Psoas muscle (tissue), 8 donors: Measurements from ENCODE around the gene SPHK2. TPM values are rescaled to one million over a fixed set of nuclear protein-coding genes. Genes with fewer than 3 reads are reported as not detected.
"Not testable (repeated sequence)": the region's sequence is repeated elsewhere in the genome, so short reads cannot be mapped to it uniquely, and the experiment has no call there.

Experiments
- ATAC-seq, 4 donors: fragments of 200-7000 bp; cut with Tn5 transposase; one replicate each; pipeline ENCODE4 v1.9.1; 2020; ENCODE audit warnings: moderate library complexity in 3 of 4, mild to moderate bottlenecking in 2 of 4
- DNase-seq, 2 donors: peaks; one replicate each; pipeline ENCODE4 v3.0.0-alpha.2; 2020
- H3K27ac ChIP-seq: fragments of 200-600 bp; one replicate; pipeline ENCODE4 v1.8.0; 2022
- H3K27me3 ChIP-seq, 3 donors: fragments of 200-600 bp in 1 of 3; one replicate each; pipeline versions ENCODE4 v1.6.1 to v1.8.0; 2013 to 2022; ENCODE audit warnings: low read length in 2 of 3, mild to moderate bottlenecking in 2 of 3, moderate library complexity in 1 of 3; ENCODE audit not compliant: insufficient read depth in 3 of 3
- H3K36me3 ChIP-seq, 2 donors: fragments of 200-600 bp in 1 of 2; one replicate each; pipeline versions ENCODE4 v1.6.1 to v1.8.0; 2013 to 2022; ENCODE audit warnings: low read depth in 1 of 2, mild to moderate bottlenecking in 1 of 2, moderate library complexity in 1 of 2; ENCODE audit not compliant: insufficient read depth in 1 of 2
- H3K4me1 ChIP-seq: fragments of 200-600 bp; one replicate; pipeline ENCODE4 v1.8.0; 2022
- H3K4me3 ChIP-seq: fragments of 200-600 bp; one replicate; pipeline ENCODE4 v1.8.0; 2022; ENCODE audit warnings: mild to moderate bottlenecking
- H3K9me3 ChIP-seq: fragments of 200-600 bp; one replicate; pipeline ENCODE4 v1.8.0; 2022
- WGBS, 3 donors: extraction: QIAGEN DNeasy Blood & Tissue Kit; methylation state at CpG; one replicate each; pipeline versions ENCODE4 v1.1.6 to v1.1.7; 2013; 5-methylcytosine and 5-hydroxymethylcytosine counted together
- intact Hi-C, 2 donors: fragments of 100-400 bp; cut with DNase I; formaldehyde crosslinking; loops; one replicate each; pipeline versions ENCODE4 v1.11.0 to v1.14.2; 2022
- polyA plus RNA-seq, 3 donors: library from polyadenylated mRNA; stranded (reverse); fragments of 200-250 nt; gene quantifications; one replicate each; pipeline ENCODE4 v1.2.3, GENCODE V29; 2013
- total RNA-seq, 4 donors: library from RNA; stranded (reverse); fragmentation: NEBNext Ultra II Directional in 2 of 4; extraction: Animal tissue kit (Norgen Biotek cat#: 25700) in 2 of 4; gene quantifications; one replicate each; pipeline versions ENCODE4 v1.2.1 to v1.2.4, GENCODE V29; 2021 to 2023
- TF ChIP-seq, protein P1 (sequence below): fragments of 200-600 bp; IDR thresholded peaks from one replicate; pipeline ENCODE4 v1.8.0; 2022; ENCODE audit warnings: antibody characterized with exemption
- donor health status: healthy with polysubstance abuse.
- donor health status: DM: no; HTN: no; CAD: no; lungs with moderate emphysema.
- donor health status: Bipolar disorder and iron deficiency.
- donor health status: healthy.
- donor health status: DM: yes; HTN: yes; CAD: no.
- donor health status: DM: no; HTN: no; CAD: no.
- donor health status: DM: no; HTN: no; CAD: no.
- donor health status: DM: yes; HTN: yes; CAD: no.

Gene SPHK2
- total and polyA plus RNA-seq, 7 donors = 3.3 to 12.8 (median 5.0) TPM

DNA sequence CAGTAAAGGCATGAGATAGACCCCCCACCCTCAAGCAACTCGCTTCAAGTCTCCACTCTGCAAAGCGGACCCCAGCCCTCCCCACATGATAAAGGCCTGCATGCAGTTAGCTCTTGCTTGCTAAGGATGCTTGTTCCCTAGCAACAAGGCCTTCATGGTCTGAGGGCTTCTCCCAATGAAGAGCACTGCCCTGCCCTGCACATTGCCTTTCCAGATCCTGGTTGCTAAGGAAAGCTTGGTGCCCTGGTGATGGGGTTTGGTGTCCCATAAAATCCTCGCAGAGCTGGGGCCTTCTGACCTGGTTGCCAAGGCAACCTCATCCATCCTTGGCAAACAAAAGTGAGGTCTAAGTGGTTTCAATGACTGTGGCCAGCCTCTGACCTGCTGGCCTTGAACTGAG, 11.9 kb downstream of the SPHK2 start:
- DNase-seq (no peak), ATAC-seq (no peak)
- Histone ChIP-seq H3K27me3 (no peaks in the 10 kb centered on the region), H3K36me3 (peaks cover 0 to 13% of the 10 kb centered on the region in 2 donors), H3K4me1 (peaks cover 49% of the 10 kb centered on the region), H3K4me3 (peak overlapping the region; percentile 42), H3K27ac (peak overlapping the region; percentile 80), H3K9me3 (no peaks in the 10 kb centered on the region)
- 65 to 78% (median 71%) methylated on average over 3 of the region's 3 CpGs for WGBS, 3 donors
- intact Hi-C loops = loop anchor here in 1 of 2 donors (10.0 kb wide), 1 partner anchor 334 kb away; the partner anchor contains the start of gene FTL
- TF ChIP-seq, protein P1, sequence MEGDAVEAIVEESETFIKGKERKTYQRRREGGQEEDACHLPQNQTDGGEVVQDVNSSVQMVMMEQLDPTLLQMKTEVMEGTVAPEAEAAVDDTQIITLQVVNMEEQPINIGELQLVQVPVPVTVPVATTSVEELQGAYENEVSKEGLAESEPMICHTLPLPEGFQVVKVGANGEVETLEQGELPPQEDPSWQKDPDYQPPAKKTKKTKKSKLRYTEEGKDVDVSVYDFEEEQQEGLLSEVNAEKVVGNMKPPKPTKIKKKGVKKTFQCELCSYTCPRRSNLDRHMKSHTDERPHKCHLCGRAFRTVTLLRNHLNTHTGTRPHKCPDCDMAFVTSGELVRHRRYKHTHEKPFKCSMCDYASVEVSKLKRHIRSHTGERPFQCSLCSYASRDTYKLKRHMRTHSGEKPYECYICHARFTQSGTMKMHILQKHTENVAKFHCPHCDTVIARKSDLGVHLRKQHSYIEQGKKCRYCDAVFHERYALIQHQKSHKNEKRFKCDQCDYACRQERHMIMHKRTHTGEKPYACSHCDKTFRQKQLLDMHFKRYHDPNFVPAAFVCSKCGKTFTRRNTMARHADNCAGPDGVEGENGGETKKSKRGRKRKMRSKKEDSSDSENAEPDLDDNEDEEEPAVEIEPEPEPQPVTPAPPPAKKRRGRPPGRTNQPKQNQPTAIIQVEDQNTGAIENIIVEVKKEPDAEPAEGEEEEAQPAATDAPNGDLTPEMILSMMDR = no peak

DNA sequence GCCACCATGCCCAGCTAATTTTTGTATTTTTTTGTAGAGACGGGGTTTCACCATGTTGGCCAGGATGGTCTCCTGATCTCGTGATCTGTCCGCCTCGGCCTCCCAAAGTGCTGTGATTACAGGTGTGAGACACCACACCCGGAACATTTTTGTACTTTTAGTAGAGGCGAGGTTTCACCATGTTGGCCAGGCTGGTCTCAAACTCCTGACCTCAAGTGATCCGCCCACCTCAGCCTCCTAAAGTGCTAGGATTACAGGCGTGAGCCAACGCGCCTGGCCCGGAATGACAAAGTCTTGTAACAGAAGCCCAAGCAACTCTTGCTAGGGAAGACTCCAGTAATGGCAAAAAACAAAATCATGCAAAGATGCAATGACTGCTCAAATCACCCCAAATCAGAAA, 13.0 kb downstream of the SPHK2 start:
- not testable (repeated sequence) for DNase-seq, H3K27me3 ChIP-seq, H3K36me3 ChIP-seq, H3K4me3 ChIP-seq, ATAC-seq, H3K9me3 ChIP-seq
- intact Hi-C loops = loop anchor here in 1 of 2 donors (10.0 kb wide), 1 partner anchor 333 kb away; the partner anchor contains the start of gene FTL
- Histone ChIP-seq H3K4me1 (peaks cover 49% of the 10 kb centered on the region), H3K27ac (peak overlapping the region; percentile 97)
- 40 to 69% (median 53%) methylated on average over 11 of the region's 11 CpGs for WGBS, 3 donors

DNA sequence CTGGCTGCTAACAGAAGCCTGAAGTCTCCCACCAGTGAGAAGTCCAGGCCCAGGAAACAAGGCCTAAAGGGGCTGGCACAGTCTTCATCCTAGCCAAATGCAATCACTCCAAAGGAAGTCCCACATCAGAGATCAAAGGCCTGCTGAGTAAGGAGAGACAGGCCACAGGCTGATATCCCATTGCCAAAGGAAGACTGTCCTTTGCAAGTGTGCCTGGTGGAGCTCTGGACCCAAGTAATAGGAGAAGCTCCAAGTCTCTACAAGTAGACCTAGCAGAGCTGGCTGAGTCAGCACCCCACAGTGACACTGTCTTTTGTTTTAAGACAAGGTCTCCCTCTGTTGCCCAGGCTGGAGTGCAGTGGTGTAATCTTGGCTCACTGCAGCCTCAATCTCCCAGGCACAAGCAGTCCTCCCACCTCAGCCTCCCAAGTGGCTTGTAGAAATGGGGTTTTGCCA, 13.4 kb downstream of the SPHK2 start:
- peaks cover 0 to 7% of the 10 kb centered on the region in 2 donors for H3K36me3 ChIP-seq
- no peaks in the 10 kb centered on the region for H3K27me3 ChIP-seq
- no peak overlapping the region for H3K4me3 ChIP-seq
- H3K27ac ChIP-seq = peak overlapping the region; percentile 97
- intact Hi-C loops = loop anchor here in 1 of 2 donors (10.0 kb wide), 1 partner anchor 332 kb away; the partner anchor contains the start of gene FTL
- DNase-seq (no peak), ATAC-seq (peak in 1 of 4 donors; percentile 11)
- H3K4me1 ChIP-seq = peaks cover 49% of the 10 kb centered on the region
- TF ChIP-seq, protein P1 = no peak
- H3K9me3 ChIP-seq = no peaks in the 10 kb centered on the region

DNA sequence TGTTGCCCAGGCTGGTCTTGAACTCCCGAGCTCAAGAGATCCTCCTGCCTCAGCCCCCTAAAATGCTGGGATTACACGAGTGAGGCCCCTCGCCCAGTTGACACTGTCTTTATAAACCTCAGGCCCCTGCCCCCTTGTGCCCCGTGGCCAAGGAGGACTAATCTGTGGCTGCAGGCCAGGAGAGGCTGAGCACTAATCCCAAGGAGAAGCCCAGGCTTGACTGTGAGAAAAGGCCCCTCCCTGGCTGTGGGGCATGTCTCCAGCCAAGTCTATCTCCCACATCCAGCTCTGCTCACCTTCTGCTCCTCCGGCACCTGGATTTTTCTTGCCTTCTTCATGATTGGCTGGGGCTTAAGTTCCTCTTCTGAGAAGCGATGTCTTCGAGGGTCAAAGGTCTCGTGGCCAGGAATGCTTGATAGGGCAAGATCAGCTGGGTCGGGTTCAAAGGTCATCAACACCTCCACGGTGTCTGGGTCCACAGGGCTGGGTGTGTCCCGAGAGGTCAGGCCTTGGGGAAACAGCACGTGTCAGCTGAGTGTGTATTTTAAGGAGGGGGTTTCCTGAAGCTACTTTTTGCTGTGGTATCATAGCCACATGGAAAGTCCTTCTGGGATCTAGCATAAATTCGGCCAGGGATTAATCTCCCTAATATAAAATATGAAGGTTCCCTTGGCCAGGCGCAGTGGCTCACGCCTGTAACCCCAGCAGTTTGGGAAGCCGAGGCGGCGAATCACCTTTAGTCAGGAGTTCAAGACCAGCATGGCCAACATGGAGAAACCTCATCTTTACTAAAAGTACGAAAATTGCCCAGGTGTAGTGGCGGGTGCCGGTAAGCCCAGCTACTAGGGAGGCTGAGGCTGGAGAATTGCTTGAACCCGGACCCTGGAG, 14.1 kb downstream of the SPHK2 start:
- Histone ChIP-seq H3K27ac (peak overlapping the region; percentile 97), H3K36me3 (peaks cover 0 to 7% of the 10 kb centered on the region in 2 donors), H3K4me1 (peaks cover 50% of the 10 kb centered on the region), H3K9me3 (no peaks in the 10 kb centered on the region), H3K27me3 (no peaks in the 10 kb centered on the region), H3K4me3 (peak overlapping the region; percentile 87)
- TF ChIP-seq, protein P1 = no peak
- ATAC-seq (no peak), DNase-seq (no peak)
- WGBS, 3 donors = 48 to 67% (median 52%) methylated on average over 22 of the region's 22 CpGs
- intact Hi-C loops = loop anchor here in 1 of 2 donors (10.0 kb wide), 1 partner anchor 331 kb away; the partner anchor contains the start of gene FTL

DNA sequence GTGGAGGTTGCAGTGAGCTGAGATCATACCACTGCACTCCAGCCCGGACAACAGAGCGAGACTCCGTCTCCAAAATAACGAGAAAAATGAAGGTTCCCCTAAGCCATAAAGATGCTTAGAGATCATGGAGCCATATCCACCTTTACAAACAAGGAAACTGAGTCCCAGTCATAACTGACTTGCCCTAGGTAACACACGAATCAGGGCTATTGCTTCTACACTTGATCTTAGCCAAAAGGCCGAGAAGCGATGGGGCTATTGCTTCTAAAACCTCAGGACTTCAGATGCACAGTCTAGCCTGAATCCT, 14.7 kb downstream of the SPHK2 start:
- Histone ChIP-seq H3K4me1 (peaks cover 55% of the 10 kb centered on the region), H3K36me3 (peaks cover 0 to 7% of the 10 kb centered on the region in 2 donors), H3K27me3 (no peaks in the 10 kb centered on the region), H3K4me3 (peak overlapping the region; percentile 87), H3K9me3 (no peaks in the 10 kb centered on the region), H3K27ac (peak overlapping the region; percentile 97)
- intact Hi-C loops = loop anchor here in 1 of 2 donors (10.0 kb wide), 1 partner anchor 331 kb away; the partner anchor contains the start of gene FTL
- DNase-seq = no peak
- 12 to 33% (median 15%) methylated on average over 7 of the region's 7 CpGs for WGBS, 3 donors
- ATAC-seq = no peak
- TF ChIP-seq, protein P1 = no peak
